HEK293 (cell line): ENCODE data around the gene KRT39.

Experiments
- GLI4 ChIP-seq: fragments of 450-650 bp; formaldehyde crosslinking; IDR thresholded peaks from 2 replicates; pipeline ENCODE4 v1.5.1; 2016; ENCODE audit warnings: missing biosample characterization, missing genetic modification characterization
- ZNF214 ChIP-seq: fragments of 450-650 bp; formaldehyde crosslinking; IDR thresholded peaks from 2 replicates; pipeline ENCODE4 v1.5.1; 2017; ENCODE audit warnings: missing biosample characterization, mild to moderate bottlenecking, missing genetic modification characterization, borderline replicate concordance
- ZNF223 ChIP-seq: fragments of 450-650 bp; formaldehyde crosslinking; IDR thresholded peaks from 2 replicates; pipeline ENCODE4 v1.5.1; 2016; ENCODE audit warnings: missing biosample characterization, missing genetic modification characterization
- ZNF324 ChIP-seq: fragments of 450-650 bp; formaldehyde crosslinking; IDR thresholded peaks from 2 replicates; pipeline ENCODE4 v1.5.1; 2016; ENCODE audit warnings: missing biosample characterization, missing genetic modification characterization
- ZNF335 ChIP-seq: fragments of 450-650 bp; formaldehyde crosslinking; conservative IDR thresholded peaks from 2 replicates; pipeline ENCODE4 v1.5.1; 2016; ENCODE audit warnings: missing biosample characterization, missing genetic modification characterization
- ZNF792 ChIP-seq: fragments of 450-650 bp; formaldehyde crosslinking; IDR thresholded peaks from 2 replicates; pipeline ENCODE4 v1.5.1; 2016; ENCODE audit warnings: missing biosample characterization, missing genetic modification characterization
- TF ChIP-seq, protein P1 (sequence below): fragments of 450-650 bp; formaldehyde crosslinking; IDR thresholded peaks from 2 replicates; pipeline ENCODE4 v1.5.1; 2016; ENCODE audit warnings: missing biosample characterization, missing genetic modification characterization

- TF ChIP-seq, protein P1, sequence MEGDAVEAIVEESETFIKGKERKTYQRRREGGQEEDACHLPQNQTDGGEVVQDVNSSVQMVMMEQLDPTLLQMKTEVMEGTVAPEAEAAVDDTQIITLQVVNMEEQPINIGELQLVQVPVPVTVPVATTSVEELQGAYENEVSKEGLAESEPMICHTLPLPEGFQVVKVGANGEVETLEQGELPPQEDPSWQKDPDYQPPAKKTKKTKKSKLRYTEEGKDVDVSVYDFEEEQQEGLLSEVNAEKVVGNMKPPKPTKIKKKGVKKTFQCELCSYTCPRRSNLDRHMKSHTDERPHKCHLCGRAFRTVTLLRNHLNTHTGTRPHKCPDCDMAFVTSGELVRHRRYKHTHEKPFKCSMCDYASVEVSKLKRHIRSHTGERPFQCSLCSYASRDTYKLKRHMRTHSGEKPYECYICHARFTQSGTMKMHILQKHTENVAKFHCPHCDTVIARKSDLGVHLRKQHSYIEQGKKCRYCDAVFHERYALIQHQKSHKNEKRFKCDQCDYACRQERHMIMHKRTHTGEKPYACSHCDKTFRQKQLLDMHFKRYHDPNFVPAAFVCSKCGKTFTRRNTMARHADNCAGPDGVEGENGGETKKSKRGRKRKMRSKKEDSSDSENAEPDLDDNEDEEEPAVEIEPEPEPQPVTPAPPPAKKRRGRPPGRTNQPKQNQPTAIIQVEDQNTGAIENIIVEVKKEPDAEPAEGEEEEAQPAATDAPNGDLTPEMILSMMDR = no peak
- TF ChIP-seq ZNF324 (tag by site-specific recombination) (no peak), ZNF214 (tag by site-specific recombination) (no peak), ZNF792 (no peak), GLI4 (tag by site-specific recombination) (no peak), ZNF335 (no peak), ZNF223 (tag by site-specific recombination) (no peak)
These were observed 43.2 kb upstream of the KRT39 start for GRCh38 chr17:41009936-41010335.
